Peyer's patch (tissue), 4 donors: ENCODE results near the gene SYNE1.

ENCODE experiments used
- POLR2A ChIP-seq, 2 donors: fragments of 450-650 bp; IDR thresholded peaks; one replicate each; pipeline ENCODE4 v1.5.1; 2017; ENCODE audit warnings: antibody characterized with exemption in 2 of 2, mild to moderate bottlenecking in 2 of 2, moderate library complexity in 2 of 2
- TF ChIP-seq, protein P1 (sequence below), 6 experiments: fragments of 450-650 bp in 4 of 6; fragments of 200-600 bp in 2 of 6; sonication (generic) in 1 of 6; IDR thresholded peaks; one replicate each; pipeline ENCODE4 v1.5.1; 2017 to 2019; ENCODE audit warnings: antibody characterized with exemption in 6 of 6, mild to moderate bottlenecking in 3 of 6, moderate library complexity in 1 of 6

DNA sequence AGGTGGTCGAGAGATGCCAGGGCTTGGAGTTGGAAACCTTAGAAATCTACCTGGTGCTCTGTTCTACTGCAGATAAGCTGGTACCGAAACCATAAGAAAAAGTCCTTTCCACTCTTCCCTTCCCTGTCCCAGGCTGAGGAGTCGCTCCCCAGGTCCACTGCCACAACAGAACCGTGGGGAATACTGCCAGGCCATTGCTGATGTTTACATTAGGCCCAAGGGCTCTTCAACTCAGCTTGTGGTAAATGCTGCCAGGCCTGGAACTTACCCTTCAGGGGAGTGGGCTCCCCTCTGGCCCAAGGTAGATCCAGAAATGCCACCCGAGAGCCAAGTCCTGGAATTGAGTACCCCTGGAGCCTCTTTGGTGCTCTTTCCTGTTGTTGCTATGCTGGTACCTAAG lies 441.3 kb downstream of the SYNE1 start:
- TF ChIP-seq, protein P1, sequence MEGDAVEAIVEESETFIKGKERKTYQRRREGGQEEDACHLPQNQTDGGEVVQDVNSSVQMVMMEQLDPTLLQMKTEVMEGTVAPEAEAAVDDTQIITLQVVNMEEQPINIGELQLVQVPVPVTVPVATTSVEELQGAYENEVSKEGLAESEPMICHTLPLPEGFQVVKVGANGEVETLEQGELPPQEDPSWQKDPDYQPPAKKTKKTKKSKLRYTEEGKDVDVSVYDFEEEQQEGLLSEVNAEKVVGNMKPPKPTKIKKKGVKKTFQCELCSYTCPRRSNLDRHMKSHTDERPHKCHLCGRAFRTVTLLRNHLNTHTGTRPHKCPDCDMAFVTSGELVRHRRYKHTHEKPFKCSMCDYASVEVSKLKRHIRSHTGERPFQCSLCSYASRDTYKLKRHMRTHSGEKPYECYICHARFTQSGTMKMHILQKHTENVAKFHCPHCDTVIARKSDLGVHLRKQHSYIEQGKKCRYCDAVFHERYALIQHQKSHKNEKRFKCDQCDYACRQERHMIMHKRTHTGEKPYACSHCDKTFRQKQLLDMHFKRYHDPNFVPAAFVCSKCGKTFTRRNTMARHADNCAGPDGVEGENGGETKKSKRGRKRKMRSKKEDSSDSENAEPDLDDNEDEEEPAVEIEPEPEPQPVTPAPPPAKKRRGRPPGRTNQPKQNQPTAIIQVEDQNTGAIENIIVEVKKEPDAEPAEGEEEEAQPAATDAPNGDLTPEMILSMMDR (IDR thresholded peaks at IDR 0.05) = no peak
- TF ChIP-seq POLR2A (IDR thresholded peaks at IDR 0.05) = no peak
